B cell (primary cell): ENCODE measurements around the gene DHRS1. TPM values are rescaled to one million over a fixed set of nuclear protein-coding genes. Genes with fewer than 3 reads are reported as not detected.

ENCODE experiments used
- ATAC-seq: fragments of 200-7000 bp; cut with Tn5 transposase; one replicate; pipeline ENCODE4 v1.10.0; 2021; ENCODE audit warnings: low read depth, mild to moderate bottlenecking, moderate number of reproducible peaks, moderate library complexity
- CTCF ChIA-PET: fragments of 350-600 bp; sonication (Branson Sonifier 250); formaldehyde crosslinking; loops from one replicate; lab custom pipeline; 2021; ENCODE audit warnings: antibody characterized with exemption, inconsistent platforms; lab: Charles Lee
- POLR2A ChIA-PET: fragments of 350-600 bp; sonication (Branson Sonifier 250); formaldehyde crosslinking; loops from one replicate; lab custom pipeline; 2021; ENCODE audit warnings: antibody characterized with exemption; lab: Charles Lee
- DNase-seq: peaks from one replicate; pipeline ENCODE4 v3.0.0; 2013
- H2AFZ ChIP-seq: 2 replicates; pipeline ENCODE4 v1.6.1; 2012; ENCODE audit warnings: mild to moderate bottlenecking, low read depth, low read length; ENCODE audit not compliant: insufficient read depth, poor library complexity, severe bottlenecking
- H3K27ac ChIP-seq, 2 donors: 1 replicate in 1 of 2; 2 replicates in 1 of 2; pipeline ENCODE4 v1.5.1; 2012 to 2013; ENCODE audit warnings: low read length in 2 of 2, mild to moderate bottlenecking in 2 of 2, moderate library complexity in 1 of 2
- H3K27me3 ChIP-seq, 4 experiments: fragments of 200-600 bp in 1 of 4; sonication (generic) in 1 of 4; replicated peaks in 1 of 4; 1 replicate in 2 of 4; 2 replicates in 2 of 4; pipeline versions ENCODE4 v1.6.1 to v1.7.0; 2013 to 2016; ENCODE audit warnings: low read length in 3 of 4, mild to moderate bottlenecking in 2 of 4, mixed read lengths in 1 of 4, moderate library complexity in 1 of 4; ENCODE audit not compliant: insufficient read depth in 4 of 4, control insufficient read depth in 3 of 4; ENCODE audit errors: control extremely low read depth in 1 of 4
- H3K36me3 ChIP-seq, 2 experiments: replicated peaks in 1 of 2; 1 replicate in 1 of 2; 2 replicates in 1 of 2; pipeline versions ENCODE4 v1.6.1 to v1.7.1; 2013; ENCODE audit warnings: low read length in 1 of 2; ENCODE audit not compliant: insufficient read depth in 2 of 2, control insufficient read depth in 1 of 2; ENCODE audit errors: control extremely low read depth in 1 of 2, extremely low read depth in 1 of 2
- H3K4me1 ChIP-seq, 2 donors: fragments of 200-600 bp in 1 of 2; sonication (generic) in 1 of 2; 1 replicate in 1 of 2; 2 replicates in 1 of 2; pipeline versions ENCODE4 v1.5.1 to v1.6.1; 2013 to 2017; ENCODE audit warnings: low read length in 2 of 2; ENCODE audit not compliant: control insufficient read depth in 2 of 2, insufficient read depth in 2 of 2
- H3K4me2 ChIP-seq: replicated peaks from 2 replicates; pipeline ENCODE3; 2012; ENCODE audit warnings: mild to moderate bottlenecking, low read depth, low read length; ENCODE audit not compliant: poor library complexity, severe bottlenecking
- H3K4me3 ChIP-seq, 5 experiments: fragments of 200-600 bp in 1 of 5; sonication (generic) in 1 of 5; 1 replicate in 3 of 5; 2 replicates in 2 of 5; pipeline versions ENCODE4 v1.5.1 to v1.7.0; 2011 to 2016; ENCODE audit warnings: low read length in 4 of 5, mild to moderate bottlenecking in 4 of 5, low read depth in 2 of 5, control low read depth in 1 of 5, moderate library complexity in 1 of 5; ENCODE audit not compliant: insufficient read depth in 1 of 5; ENCODE audit errors: control extremely low read depth in 1 of 5, extremely low read depth in 1 of 5
- H3K79me2 ChIP-seq: fragments of 200-600 bp; sonication (generic); one replicate; pipeline ENCODE4 v1.6.0; 2016; ENCODE audit warnings: low read length; ENCODE audit not compliant: control insufficient read depth, insufficient read depth
- H3K9ac ChIP-seq: fragments of 200-600 bp; sonication (generic); 2 replicates; pipeline ENCODE4 v1.6.1; 2017; ENCODE audit warnings: mild to moderate bottlenecking, low read length, moderate library complexity
- H3K9me3 ChIP-seq, 3 donors: one replicate each; pipeline versions ENCODE4 v1.6.1 to v1.7.1; 2013; ENCODE audit warnings: low read length in 2 of 3; ENCODE audit not compliant: control insufficient read depth in 2 of 3, insufficient read depth in 1 of 3; ENCODE audit errors: control extremely low read depth in 1 of 3
- H4K20me1 ChIP-seq: 2 replicates; pipeline ENCODE4 v1.6.0; 2012; ENCODE audit warnings: mild to moderate bottlenecking, low read length; ENCODE audit not compliant: insufficient read depth, control insufficient read depth, poor library complexity, severe bottlenecking
- H3K27ac Mint-ChIP-seq: one replicate; pipeline ENCODE4 v1.8.0; 2021; ENCODE audit warnings: mixed read lengths
- H3K27me3 Mint-ChIP-seq: one replicate; pipeline ENCODE4 v1.8.0; 2021; ENCODE audit warnings: mixed read lengths
- H3K4me1 Mint-ChIP-seq: one replicate; pipeline ENCODE4 v1.8.0; 2021; ENCODE audit warnings: mixed read lengths
- H3K4me3 Mint-ChIP-seq: one replicate; pipeline ENCODE4 v1.8.0; 2021; ENCODE audit warnings: mixed read lengths
- H3K9me3 Mint-ChIP-seq: one replicate; pipeline ENCODE4 v1.8.0; 2022; ENCODE audit warnings: mixed read lengths; ENCODE audit not compliant: insufficient read depth
- CTCF ChIP-seq: fragments of 200-600 bp; IDR thresholded peaks from one replicate; pipeline ENCODE4 v1.8.0; 2022; ENCODE audit warnings: antibody characterized with exemption, mild to moderate bottlenecking
- EZH2 ChIP-seq: IDR thresholded peaks from 2 replicates; pipeline ENCODE4 v1.6.1; 2012; ENCODE audit warnings: borderline replicate concordance, low read depth, mild to moderate bottlenecking, moderate library complexity, low read length; ENCODE audit not compliant: insufficient read depth, poor library complexity, severe bottlenecking
- WGBS: methylation state at CpG from one replicate; pipeline ENCODE4 v1.1.5; 2013; ENCODE audit warnings: missing lambda C conversion rate; ENCODE audit not compliant: insufficient coverage; 5-methylcytosine and 5-hydroxymethylcytosine counted together
- intact Hi-C: fragments of 100-400 bp; cut with micrococcal nuclease; formaldehyde crosslinking; loops from one replicate; pipeline ENCODE4 v1.10.0; 2022
- polyA plus RNA-seq: library from polyadenylated mRNA; depleted of rRNA; stranded (reverse); fragments of >200 nt; gene quantifications from 2 replicates; pipeline ENCODE4 v1.2.3, GENCODE V29; 2012
- total RNA-seq, 2 donors: library from RNA; stranded (reverse); fragments of 120-200 nt in 1 of 2; gene quantifications; 1 replicate in 1 of 2; 2 replicates in 1 of 2; pipeline versions ENCODE4 v1.2.3 to v1.2.4, GENCODE V29; 2013 to 2022

The DHRS1 gene
- total and polyA plus RNA-seq, 2 donors (not counting 1 experiment from before 2014, with no cell fraction given) = 42.7 to 76.9 TPM

GRCh38 chr14:24249230-24250021 is 50.2 kb downstream of the DHRS1 start:
- intact Hi-C loops = loop anchor here (10.0 kb wide), 1 partner anchor 235 kb away; no protein-coding TSS in a partner anchor
- H3K4me1 ChIP-seq = peaks cover 6 to 11% of the 10 kb centered on the region in 2 donors
- no peak overlapping the region for H3K4me3 Mint-ChIP-seq

More at GRCh38 chr14:24249230-24250021, 50.2 kb downstream of the DHRS1 start:
- H3K4me2 ChIP-seq = no peak overlapping the region
- DNase-seq (no peak), ATAC-seq (no peak)
- peak overlapping the region; percentile 37 for H3K27ac Mint-ChIP-seq
- POLR2A ChIA-PET = no interaction called here
- no peaks in the 10 kb centered on the region for H3K27me3 Mint-ChIP-seq
- no peaks in the 10 kb centered on the region for H3K79me2 ChIP-seq
- H4K20me1 ChIP-seq = no peaks in the 10 kb centered on the region
- H3K9me3 ChIP-seq = no peaks in the 10 kb centered on the region
- CTCF ChIA-PET = interaction anchor here (1.2 kb wide), 1 partner anchor 182 kb away, joined by 3 read pairs; no protein-coding TSS in a partner anchor
- no peaks in the 10 kb centered on the region for H3K9me3 Mint-ChIP-seq
- WGBS = 90% methylated on average over 11 of the region's 13 CpGs
- peaks cover 0 to 14% of the 10 kb centered on the region in 2 experiments for H3K36me3 ChIP-seq
- no peak overlapping the region for H3K27ac ChIP-seq
- no peak overlapping the region for H3K4me3 ChIP-seq
- H2AFZ ChIP-seq = no peak overlapping the region
- peaks cover 12% of the 10 kb centered on the region for H3K4me1 Mint-ChIP-seq
- TF ChIP-seq EZH2 (no peak), CTCF (no peak)
- H3K9ac ChIP-seq = no peak overlapping the region
- H3K27me3 ChIP-seq = no peaks in the 10 kb centered on the region
